ENCODE data around the gene NPEPL1. TPM values are rescaled to one million over a fixed set of nuclear protein-coding genes. Genes with fewer than 3 reads are reported as not detected.

Gene NPEPL1
- total RNA-seq, 1 experiment from 2014 or later: 41.9 TPM

DNA sequence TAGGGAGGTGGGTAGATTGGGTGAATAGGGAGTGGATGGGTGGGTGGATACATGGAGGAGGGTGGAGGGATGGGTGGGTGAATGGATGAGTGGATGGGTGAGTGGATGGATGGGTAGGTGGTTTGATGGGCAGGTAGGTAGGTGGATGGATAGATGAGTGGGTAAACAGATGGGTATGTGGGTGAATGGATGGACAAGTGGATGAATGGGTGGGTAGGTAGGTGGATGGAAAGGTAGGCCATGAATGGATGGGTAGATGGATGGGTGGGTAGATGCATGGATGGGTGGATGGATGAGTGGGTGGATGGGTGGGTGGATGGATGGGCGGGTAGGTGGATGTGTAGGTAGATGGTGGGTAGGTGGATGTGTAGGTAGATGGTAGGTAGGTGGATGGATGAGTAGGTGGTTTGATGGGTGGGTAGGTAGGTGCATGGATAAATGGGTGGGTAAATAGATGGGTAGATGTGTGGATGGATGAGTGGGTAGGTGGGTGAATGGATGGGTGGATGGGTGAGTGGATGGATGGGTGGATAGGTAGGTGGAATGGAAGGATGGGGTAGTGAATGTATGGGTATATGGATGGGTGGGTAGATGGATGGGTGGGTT lies 51.4 kb downstream of the NPEPL1 start:
- intact Hi-C loops (cut with micrococcal nuclease; ENCODE audit: unreplicated experiment): no loop called here
- TF ChIP-seq, protein P1, sequence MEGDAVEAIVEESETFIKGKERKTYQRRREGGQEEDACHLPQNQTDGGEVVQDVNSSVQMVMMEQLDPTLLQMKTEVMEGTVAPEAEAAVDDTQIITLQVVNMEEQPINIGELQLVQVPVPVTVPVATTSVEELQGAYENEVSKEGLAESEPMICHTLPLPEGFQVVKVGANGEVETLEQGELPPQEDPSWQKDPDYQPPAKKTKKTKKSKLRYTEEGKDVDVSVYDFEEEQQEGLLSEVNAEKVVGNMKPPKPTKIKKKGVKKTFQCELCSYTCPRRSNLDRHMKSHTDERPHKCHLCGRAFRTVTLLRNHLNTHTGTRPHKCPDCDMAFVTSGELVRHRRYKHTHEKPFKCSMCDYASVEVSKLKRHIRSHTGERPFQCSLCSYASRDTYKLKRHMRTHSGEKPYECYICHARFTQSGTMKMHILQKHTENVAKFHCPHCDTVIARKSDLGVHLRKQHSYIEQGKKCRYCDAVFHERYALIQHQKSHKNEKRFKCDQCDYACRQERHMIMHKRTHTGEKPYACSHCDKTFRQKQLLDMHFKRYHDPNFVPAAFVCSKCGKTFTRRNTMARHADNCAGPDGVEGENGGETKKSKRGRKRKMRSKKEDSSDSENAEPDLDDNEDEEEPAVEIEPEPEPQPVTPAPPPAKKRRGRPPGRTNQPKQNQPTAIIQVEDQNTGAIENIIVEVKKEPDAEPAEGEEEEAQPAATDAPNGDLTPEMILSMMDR (IDR thresholded peaks at IDR 0.05; ENCODE audit: insufficient read depth in 1 of 2, low read depth in 1 of 2, low read length in 1 of 2, severe bottlenecking in 1 of 2, unreplicated experiment in 1 of 2): no peak
- ChIA-PET POLR2A (no interaction called here), CTCF (no interaction called here)
- Mint-ChIP-seq H3K27ac (ENCODE audit: unreplicated experiment) (no peak overlapping the region), H3K36me3 (ENCODE audit: insufficient read depth, unreplicated experiment) (no peaks in the 10 kb centered on the region), H3K27me3 (ENCODE audit: insufficient read depth, unreplicated experiment) (peaks cover 39% of the 10 kb centered on the region), H3K4me1 (ENCODE audit: low read depth, unreplicated experiment) (no peaks in the 10 kb centered on the region), H3K4me3 (ENCODE audit: unreplicated experiment) (no peak overlapping the region), H3K9me3 (ENCODE audit: unreplicated experiment) (no peaks in the 10 kb centered on the region)
- no peak overlapping the region for H3K4me3 ChIP-seq (ENCODE audit: low read depth, low read length)
- no peak for DNase-seq
- H3K27me3 ChIP-seq (replicated peaks; ENCODE audit: control insufficient read depth, insufficient read depth, low read length): peaks cover 4% of the 10 kb centered on the region; the same call in 1 of the 2 replicates
- H3K36me3 ChIP-seq (ENCODE audit: control insufficient read depth, insufficient read depth, low read length): no peaks in the 10 kb centered on the region
- H3K9me3 ChIP-seq: peaks cover 3% of the 10 kb centered on the region; the same call in 1 of the 2 replicates
- BruUV-seq (replicated peaks): no TSS peak
- no peaks in the 10 kb centered on the region for H3K4me1 ChIP-seq

DNA sequence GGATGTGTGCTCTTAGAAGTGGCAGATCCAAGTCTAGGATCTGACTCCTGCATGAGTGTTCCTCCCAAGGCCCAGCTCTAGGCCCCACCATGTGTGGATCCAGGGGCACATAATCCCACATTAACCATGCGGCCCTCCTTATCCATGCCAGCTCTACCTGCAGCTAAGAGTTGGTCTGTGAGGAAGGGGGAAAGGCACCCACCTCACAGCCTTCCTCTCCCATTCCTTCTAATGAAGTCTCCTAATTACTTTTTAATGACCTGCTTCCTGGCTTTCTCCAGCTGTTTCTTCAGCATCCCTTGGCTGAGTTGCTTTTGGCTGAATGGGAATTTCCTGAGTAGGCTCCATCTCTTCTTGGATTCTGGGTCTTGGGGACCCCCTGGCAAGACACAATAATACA lies 52.2 kb downstream of the NPEPL1 start:
- TF ChIP-seq, protein P1 (IDR thresholded peaks at IDR 0.05; ENCODE audit: insufficient read depth in 1 of 2, low read depth in 1 of 2, low read length in 1 of 2, severe bottlenecking in 1 of 2, unreplicated experiment in 1 of 2): no peak
- ChIA-PET CTCF (no interaction called here), POLR2A (no interaction called here)
- no peak overlapping the region for H3K4me3 ChIP-seq (ENCODE audit: low read depth, low read length)
- peaks cover 39% of the 10 kb centered on the region for H3K27me3 Mint-ChIP-seq (ENCODE audit: insufficient read depth, unreplicated experiment)
- H3K9me3 Mint-ChIP-seq (ENCODE audit: unreplicated experiment): no peaks in the 10 kb centered on the region
- no peak for DNase-seq
- H3K36me3 ChIP-seq (ENCODE audit: control insufficient read depth, insufficient read depth, low read length): no peaks in the 10 kb centered on the region
- H3K27me3 ChIP-seq (replicated peaks; ENCODE audit: control insufficient read depth, insufficient read depth, low read length): peaks cover 4% of the 10 kb centered on the region; the same call in 1 of the 2 replicates
- no peaks in the 10 kb centered on the region for H3K9me3 ChIP-seq
- H3K4me1 Mint-ChIP-seq (ENCODE audit: low read depth, unreplicated experiment): no peaks in the 10 kb centered on the region
- BruUV-seq (replicated peaks): no TSS peak
- no peaks in the 10 kb centered on the region for H3K4me1 ChIP-seq
- H3K27ac Mint-ChIP-seq (ENCODE audit: unreplicated experiment): no peak overlapping the region
- intact Hi-C loops (cut with micrococcal nuclease; ENCODE audit: unreplicated experiment): no loop called here
- no peak overlapping the region for H3K4me3 Mint-ChIP-seq (ENCODE audit: unreplicated experiment)
- no peaks in the 10 kb centered on the region for H3K36me3 Mint-ChIP-seq (ENCODE audit: insufficient read depth, unreplicated experiment)

DNA sequence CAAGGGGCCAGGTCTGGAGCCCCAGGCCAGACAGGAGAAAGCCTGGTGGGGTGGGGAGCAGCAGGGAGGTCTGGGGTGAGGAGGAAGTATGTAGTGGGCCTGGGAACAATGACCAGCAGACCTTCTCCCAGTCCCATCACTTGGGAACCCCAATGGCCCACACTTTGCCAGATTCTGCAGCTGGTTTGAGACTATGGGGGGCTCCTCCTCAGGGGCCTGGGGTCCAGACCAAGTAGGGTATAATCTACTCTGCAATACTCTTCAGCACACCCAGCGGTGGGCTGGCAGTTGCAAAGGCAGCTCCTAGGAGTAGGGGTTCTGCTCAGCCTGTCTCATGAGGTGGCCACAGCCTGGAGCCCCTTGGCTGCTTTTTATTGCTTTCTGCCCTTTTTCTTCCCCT lies 52.8 kb downstream of the NPEPL1 start:
- no peaks in the 10 kb centered on the region for H3K9me3 Mint-ChIP-seq (ENCODE audit: unreplicated experiment)
- H3K27me3 Mint-ChIP-seq (ENCODE audit: insufficient read depth, unreplicated experiment): peaks cover 37% of the 10 kb centered on the region
- no peaks in the 10 kb centered on the region for H3K36me3 Mint-ChIP-seq (ENCODE audit: insufficient read depth, unreplicated experiment)
- H3K4me1 Mint-ChIP-seq (ENCODE audit: low read depth, unreplicated experiment): no peaks in the 10 kb centered on the region
- CTCF ChIA-PET: no interaction called here
- Histone ChIP-seq H3K27me3 (replicated peaks; ENCODE audit: control insufficient read depth, insufficient read depth, low read length) (peaks cover 4% of the 10 kb centered on the region; the same call in 1 of the 2 replicates), H3K4me3 (ENCODE audit: low read depth, low read length) (no peak overlapping the region), H3K4me1 (no peaks in the 10 kb centered on the region), H3K36me3 (ENCODE audit: control insufficient read depth, insufficient read depth, low read length) (no peaks in the 10 kb centered on the region), H3K9me3 (no peaks in the 10 kb centered on the region)
- no peak for DNase-seq
- TF ChIP-seq, protein P1 (IDR thresholded peaks at IDR 0.05; ENCODE audit: insufficient read depth in 1 of 2, low read depth in 1 of 2, low read length in 1 of 2, severe bottlenecking in 1 of 2, unreplicated experiment in 1 of 2): no peak
- H3K4me3 Mint-ChIP-seq (ENCODE audit: unreplicated experiment): no peak overlapping the region
- intact Hi-C loops (cut with micrococcal nuclease; ENCODE audit: unreplicated experiment): no loop called here
- H3K27ac Mint-ChIP-seq (ENCODE audit: unreplicated experiment): no peak overlapping the region
- no TSS peak for BruUV-seq (replicated peaks)
- POLR2A ChIA-PET: no interaction called here

Data from Caco-2 (cell line).